K562 treated with DMSO at 1 percent for 48 hours (cell line): ENCODE results near the gene COL19A1. TPM values are rescaled to one million over a fixed set of nuclear protein-coding genes. Genes with fewer than 3 reads are reported as not detected.

Experiments
- total RNA-seq: library from RNA; unstranded; fragments of 300-600 nt; gene quantifications from 2 replicates; pipeline ENCODE4 v1.2.3, GENCODE V29; 2022; ENCODE audit warnings: low replicate concordance; ENCODE audit errors: extremely low read depth

COL19A1 gene
- total RNA-seq: not detected in 2 replicates

DNA sequence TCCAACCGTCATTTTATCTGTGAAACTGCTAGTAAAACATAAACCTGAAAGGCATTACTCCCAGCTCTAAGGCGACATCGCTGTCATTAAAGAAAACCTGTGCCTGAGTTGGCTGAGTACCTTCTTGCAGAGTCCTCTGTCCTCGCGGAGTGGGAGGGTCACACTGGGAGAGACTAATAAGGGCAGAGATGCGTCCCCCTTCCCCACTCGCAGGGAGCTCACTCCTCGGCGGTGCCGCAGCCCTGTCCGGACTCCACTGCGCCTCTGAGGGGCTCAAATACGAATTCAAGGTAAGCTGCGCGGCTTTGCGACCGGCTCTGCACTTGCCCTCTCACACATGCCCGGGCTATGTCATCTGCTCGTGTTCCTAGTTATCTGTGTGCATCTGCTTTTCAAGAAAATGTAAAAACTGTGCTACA is at the start of gene COL19A1:
Gene COL19A1 (plus strand): TSS at position 206 of the 419 bp plus-strand sequence. CDS start 13,012 bp downstream, outside the sequence.

Other genes with a start within 250 kb of the COL19A1 start
- gene LMBRD1, start 69.5 kb upstream of the COL19A1 start, total RNA-seq: not detected in 2 replicates